Upper lobe of left lung (tissue), 4 donors: ENCODE results near the gene BEGAIN.

ENCODE experiments used
- EP300 ChIP-seq, 4 donors: sonication (generic); formaldehyde crosslinking; IDR thresholded peaks; one replicate each; pipeline ENCODE4 v1.5.1; 2017; ENCODE audit warnings: antibody characterized with exemption in 4 of 4, control low read depth in 2 of 4
- TF ChIP-seq, protein P1 (sequence below), 6 experiments: fragments of 450-650 bp in 4 of 6; fragments of 200-600 bp in 2 of 6; sonication (generic) in 2 of 6; IDR thresholded peaks; one replicate each; pipeline ENCODE4 v1.5.1; 2016 to 2019; ENCODE audit warnings: antibody characterized with exemption in 6 of 6

DNA sequence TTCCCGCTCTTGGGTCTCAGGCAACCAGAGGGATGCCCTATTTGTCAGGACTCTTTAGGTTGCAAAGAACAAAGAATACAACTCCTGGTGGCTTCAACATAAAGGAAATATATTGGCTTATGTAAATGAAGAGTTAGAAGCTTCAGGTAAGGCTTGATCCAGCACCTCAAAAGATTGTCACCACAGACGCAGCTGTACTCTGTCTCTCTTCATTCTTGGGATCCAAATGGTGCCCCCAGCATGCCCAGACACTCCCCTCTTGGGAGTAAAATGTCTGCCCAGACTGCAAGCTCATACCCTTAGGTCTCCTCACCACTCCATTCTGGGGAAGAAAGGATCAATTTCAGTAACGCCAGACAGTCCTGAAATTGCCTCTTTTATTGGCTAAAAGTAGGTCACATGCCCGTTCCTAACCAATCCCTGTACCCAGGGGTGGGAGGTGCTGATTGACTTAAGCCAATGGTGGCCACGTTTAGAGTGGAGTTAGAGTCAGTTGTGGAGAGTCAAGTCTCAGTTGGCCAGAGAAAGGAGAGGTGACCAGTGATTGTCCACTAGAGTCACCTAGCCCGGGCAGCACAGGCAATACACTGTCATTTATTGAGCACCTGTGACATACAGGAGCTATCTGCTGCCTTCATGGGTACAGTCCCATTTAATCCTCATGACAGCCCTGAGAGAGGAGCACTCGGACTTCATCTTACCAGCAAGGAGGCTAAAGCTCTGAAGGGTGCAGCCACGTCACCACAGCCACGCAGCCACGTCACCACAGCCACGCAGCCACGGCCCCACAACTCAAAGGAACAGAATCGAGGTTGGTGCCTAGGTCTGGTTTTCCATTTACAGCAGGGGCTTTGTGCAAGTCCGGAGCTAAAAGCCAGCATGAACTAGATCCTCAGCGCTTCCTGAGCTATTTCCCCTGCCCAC is 19.7 kb upstream of the BEGAIN start:
- TF ChIP-seq, protein P1, sequence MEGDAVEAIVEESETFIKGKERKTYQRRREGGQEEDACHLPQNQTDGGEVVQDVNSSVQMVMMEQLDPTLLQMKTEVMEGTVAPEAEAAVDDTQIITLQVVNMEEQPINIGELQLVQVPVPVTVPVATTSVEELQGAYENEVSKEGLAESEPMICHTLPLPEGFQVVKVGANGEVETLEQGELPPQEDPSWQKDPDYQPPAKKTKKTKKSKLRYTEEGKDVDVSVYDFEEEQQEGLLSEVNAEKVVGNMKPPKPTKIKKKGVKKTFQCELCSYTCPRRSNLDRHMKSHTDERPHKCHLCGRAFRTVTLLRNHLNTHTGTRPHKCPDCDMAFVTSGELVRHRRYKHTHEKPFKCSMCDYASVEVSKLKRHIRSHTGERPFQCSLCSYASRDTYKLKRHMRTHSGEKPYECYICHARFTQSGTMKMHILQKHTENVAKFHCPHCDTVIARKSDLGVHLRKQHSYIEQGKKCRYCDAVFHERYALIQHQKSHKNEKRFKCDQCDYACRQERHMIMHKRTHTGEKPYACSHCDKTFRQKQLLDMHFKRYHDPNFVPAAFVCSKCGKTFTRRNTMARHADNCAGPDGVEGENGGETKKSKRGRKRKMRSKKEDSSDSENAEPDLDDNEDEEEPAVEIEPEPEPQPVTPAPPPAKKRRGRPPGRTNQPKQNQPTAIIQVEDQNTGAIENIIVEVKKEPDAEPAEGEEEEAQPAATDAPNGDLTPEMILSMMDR (IDR thresholded peaks at IDR 0.05) = no peak
- TF ChIP-seq EP300 (IDR thresholded peaks at IDR 0.05) = no peak
